ENCODE results near the gene ANKRD44. TPM values are rescaled to one million over a fixed set of nuclear protein-coding genes. Genes with fewer than 3 reads are reported as not detected.
"Not testable (repeated sequence)": the region's sequence is repeated elsewhere in the genome, so short reads cannot be mapped to it uniquely, and the experiment has no call there.

ANKRD44 gene
- total RNA-seq, 1 experiment from 2014 or later, result 7.8 TPM

DNA sequence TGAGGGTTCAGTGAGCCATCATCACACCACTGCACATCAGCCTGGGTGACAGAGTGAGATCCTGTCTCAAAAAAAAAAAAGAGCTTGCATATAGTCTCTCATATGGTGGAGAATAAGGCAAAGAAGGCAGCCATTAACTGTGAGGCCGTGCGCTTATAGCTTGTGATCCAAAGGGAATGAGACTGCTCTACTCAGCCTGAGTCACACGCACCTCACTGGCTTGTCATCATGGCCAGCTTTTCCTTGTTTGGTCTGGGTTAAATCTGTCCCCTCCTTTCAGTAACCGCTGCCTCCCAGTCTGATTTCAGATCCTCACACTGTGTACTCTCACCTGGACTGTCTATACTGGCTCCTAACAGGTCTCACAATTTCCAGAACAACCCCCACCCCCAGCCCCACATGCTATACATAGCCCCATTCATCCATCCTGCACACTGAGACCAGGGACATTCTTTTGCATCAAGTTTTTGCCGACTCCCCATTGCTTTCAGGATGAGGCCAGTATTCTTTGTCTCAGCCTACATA, 35.3 kb upstream of the ANKRD44 start:
- ATAC-seq, result peak; percentile 69
- Histone ChIP-seq H3K4me3 (ENCODE audit: low read depth in 2 of 2, low read length in 2 of 2) (no peak overlapping the region), H3K27me3 (ENCODE audit: control insufficient read depth, insufficient read depth, low read length) (no peaks in the 10 kb centered on the region), H3K27ac (ENCODE audit: low read length) (no peak overlapping the region), H3K4me1 (ENCODE audit: control insufficient read depth, insufficient read depth, low read length) (no peaks in the 10 kb centered on the region), H3K36me3 (ENCODE audit: control insufficient read depth, insufficient read depth, low read length) (no peaks in the 10 kb centered on the region), H3K9me3 (ENCODE audit: control insufficient read depth, insufficient read depth, low read depth, low read length) (no peaks in the 10 kb centered on the region)
- CTCF ChIA-PET, result no interaction called here
- TF ChIP-seq POLR2AphosphoS5 (IDR thresholded peaks at IDR 0.05; ENCODE audit: low read depth, low read length) (no peak), TCF7L2 (IDR thresholded peaks at IDR 0.05; ENCODE audit: low read depth, low read length) (no peak), SIN3A (IDR thresholded peaks at IDR 0.05; ENCODE audit: borderline replicate concordance, insufficient read depth, low read depth, low read length) (no peak)
- TF ChIP-seq, protein P1, sequence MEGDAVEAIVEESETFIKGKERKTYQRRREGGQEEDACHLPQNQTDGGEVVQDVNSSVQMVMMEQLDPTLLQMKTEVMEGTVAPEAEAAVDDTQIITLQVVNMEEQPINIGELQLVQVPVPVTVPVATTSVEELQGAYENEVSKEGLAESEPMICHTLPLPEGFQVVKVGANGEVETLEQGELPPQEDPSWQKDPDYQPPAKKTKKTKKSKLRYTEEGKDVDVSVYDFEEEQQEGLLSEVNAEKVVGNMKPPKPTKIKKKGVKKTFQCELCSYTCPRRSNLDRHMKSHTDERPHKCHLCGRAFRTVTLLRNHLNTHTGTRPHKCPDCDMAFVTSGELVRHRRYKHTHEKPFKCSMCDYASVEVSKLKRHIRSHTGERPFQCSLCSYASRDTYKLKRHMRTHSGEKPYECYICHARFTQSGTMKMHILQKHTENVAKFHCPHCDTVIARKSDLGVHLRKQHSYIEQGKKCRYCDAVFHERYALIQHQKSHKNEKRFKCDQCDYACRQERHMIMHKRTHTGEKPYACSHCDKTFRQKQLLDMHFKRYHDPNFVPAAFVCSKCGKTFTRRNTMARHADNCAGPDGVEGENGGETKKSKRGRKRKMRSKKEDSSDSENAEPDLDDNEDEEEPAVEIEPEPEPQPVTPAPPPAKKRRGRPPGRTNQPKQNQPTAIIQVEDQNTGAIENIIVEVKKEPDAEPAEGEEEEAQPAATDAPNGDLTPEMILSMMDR (IDR thresholded peaks at IDR 0.05), result no peak
- TF ChIP-seq, protein P2, sequence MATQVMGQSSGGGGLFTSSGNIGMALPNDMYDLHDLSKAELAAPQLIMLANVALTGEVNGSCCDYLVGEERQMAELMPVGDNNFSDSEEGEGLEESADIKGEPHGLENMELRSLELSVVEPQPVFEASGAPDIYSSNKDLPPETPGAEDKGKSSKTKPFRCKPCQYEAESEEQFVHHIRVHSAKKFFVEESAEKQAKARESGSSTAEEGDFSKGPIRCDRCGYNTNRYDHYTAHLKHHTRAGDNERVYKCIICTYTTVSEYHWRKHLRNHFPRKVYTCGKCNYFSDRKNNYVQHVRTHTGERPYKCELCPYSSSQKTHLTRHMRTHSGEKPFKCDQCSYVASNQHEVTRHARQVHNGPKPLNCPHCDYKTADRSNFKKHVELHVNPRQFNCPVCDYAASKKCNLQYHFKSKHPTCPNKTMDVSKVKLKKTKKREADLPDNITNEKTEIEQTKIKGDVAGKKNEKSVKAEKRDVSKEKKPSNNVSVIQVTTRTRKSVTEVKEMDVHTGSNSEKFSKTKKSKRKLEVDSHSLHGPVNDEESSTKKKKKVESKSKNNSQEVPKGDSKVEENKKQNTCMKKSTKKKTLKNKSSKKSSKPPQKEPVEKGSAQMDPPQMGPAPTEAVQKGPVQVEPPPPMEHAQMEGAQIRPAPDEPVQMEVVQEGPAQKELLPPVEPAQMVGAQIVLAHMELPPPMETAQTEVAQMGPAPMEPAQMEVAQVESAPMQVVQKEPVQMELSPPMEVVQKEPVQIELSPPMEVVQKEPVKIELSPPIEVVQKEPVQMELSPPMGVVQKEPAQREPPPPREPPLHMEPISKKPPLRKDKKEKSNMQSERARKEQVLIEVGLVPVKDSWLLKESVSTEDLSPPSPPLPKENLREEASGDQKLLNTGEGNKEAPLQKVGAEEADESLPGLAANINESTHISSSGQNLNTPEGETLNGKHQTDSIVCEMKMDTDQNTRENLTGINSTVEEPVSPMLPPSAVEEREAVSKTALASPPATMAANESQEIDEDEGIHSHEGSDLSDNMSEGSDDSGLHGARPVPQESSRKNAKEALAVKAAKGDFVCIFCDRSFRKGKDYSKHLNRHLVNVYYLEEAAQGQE (IDR thresholded peaks at IDR 0.05; ENCODE audit: insufficient read depth in 1 of 2, low read depth in 2 of 2, low read length in 1 of 2), result no peak
- DNase-seq (ENCODE audit: low read depth, low spot score), result peak; percentile 17
- BruUV-seq (replicated peaks), result no TSS peak
- POLR2A ChIA-PET, result no interaction called here
- in situ Hi-C loops (cut with HindIII; ENCODE audit: low pct_unique_long_range_greater_than_20kb, low sequenced_read_pairs) (no loop called here), intact Hi-C loops (cut with micrococcal nuclease; ENCODE audit: unreplicated experiment) (no loop called here)

DNA sequence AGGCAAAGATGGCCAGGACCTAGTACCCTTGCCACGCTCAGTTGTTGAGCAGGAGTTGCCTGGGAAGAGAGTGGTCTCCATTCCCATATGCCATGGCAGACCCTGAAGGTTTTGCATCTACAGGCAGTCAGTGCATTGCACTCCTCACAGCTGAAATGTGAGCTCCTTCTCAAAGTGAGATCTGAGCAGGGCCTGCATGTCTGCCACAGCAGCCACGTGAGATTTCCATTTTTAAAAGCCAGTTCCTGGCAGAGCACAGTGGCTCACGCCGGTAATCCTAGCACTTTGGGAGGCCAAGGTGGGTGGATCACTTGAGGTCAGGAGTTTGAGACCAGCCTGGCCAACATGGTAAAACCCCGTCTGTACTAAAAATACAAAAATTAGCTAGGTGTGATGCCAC, 33.4 kb upstream of the ANKRD44 start:
- POLR2A ChIA-PET, ATAC-seq, CTCF ChIA-PET: not testable (repeated sequence)

DNA sequence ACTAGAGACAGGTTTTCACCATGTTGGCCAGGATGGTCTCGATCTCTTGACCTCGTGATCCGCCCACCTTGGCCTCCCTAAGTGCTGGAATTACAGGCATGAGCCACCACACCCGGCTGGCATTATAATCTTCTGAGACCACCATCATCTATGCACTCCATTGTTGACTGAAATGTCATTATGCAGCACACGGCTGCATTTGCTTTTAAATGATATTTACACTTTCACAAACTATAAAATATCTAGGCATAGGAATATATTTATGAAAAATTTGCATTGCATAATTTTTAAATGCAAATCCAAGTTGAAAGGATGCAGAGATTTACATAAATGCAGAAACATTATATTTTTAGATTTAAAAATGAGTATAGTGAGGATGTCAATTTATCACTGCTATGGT, 30.0 kb upstream of the ANKRD44 start:
- H3K36me3 ChIP-seq (ENCODE audit: control insufficient read depth, insufficient read depth, low read length), result no peaks in the 10 kb centered on the region
- no peak overlapping the region for H3K4me3 ChIP-seq (ENCODE audit: low read depth in 2 of 2, low read length in 2 of 2)
- ATAC-seq (no peak), DNase-seq (ENCODE audit: low read depth, low spot score) (no peak)
- TF ChIP-seq SIN3A (IDR thresholded peaks at IDR 0.05; ENCODE audit: borderline replicate concordance, insufficient read depth, low read depth, low read length) (no peak), TCF7L2 (IDR thresholded peaks at IDR 0.05; ENCODE audit: low read depth, low read length) (no peak), POLR2AphosphoS5 (IDR thresholded peaks at IDR 0.05; ENCODE audit: low read depth, low read length) (no peak)
- TF ChIP-seq, protein P2 (IDR thresholded peaks at IDR 0.05; ENCODE audit: insufficient read depth in 1 of 2, low read depth in 2 of 2, low read length in 1 of 2), result no peak
- TF ChIP-seq, protein P1 (IDR thresholded peaks at IDR 0.05), result no peak
- no peaks in the 10 kb centered on the region for H3K4me1 ChIP-seq (ENCODE audit: control insufficient read depth, insufficient read depth, low read length)
- POLR2A ChIA-PET, result no interaction called here
- H3K27ac ChIP-seq (ENCODE audit: low read length), result no peak overlapping the region
- intact Hi-C loops (cut with micrococcal nuclease; ENCODE audit: unreplicated experiment) (no loop called here), in situ Hi-C loops (cut with HindIII; ENCODE audit: low pct_unique_long_range_greater_than_20kb, low sequenced_read_pairs) (no loop called here)
- CTCF ChIA-PET, result no interaction called here
- H3K9me3 ChIP-seq (ENCODE audit: control insufficient read depth, insufficient read depth, low read depth, low read length), result no peaks in the 10 kb centered on the region
- no peaks in the 10 kb centered on the region for H3K27me3 ChIP-seq (ENCODE audit: control insufficient read depth, insufficient read depth, low read length)
- no TSS peak for BruUV-seq (replicated peaks)

More for the DNA sequence above, 33.4 kb upstream of the ANKRD44 start:
- H3K27me3 ChIP-seq (ENCODE audit: control insufficient read depth, insufficient read depth, low read length); in situ Hi-C loops (cut with HindIII; ENCODE audit: low pct_unique_long_range_greater_than_20kb, low sequenced_read_pairs); H3K9me3 ChIP-seq (ENCODE audit: control insufficient read depth, insufficient read depth, low read depth, low read length); BruUV-seq (replicated peaks); DNase-seq (ENCODE audit: low read depth, low spot score); intact Hi-C loops (cut with micrococcal nuclease; ENCODE audit: unreplicated experiment); H3K4me1 ChIP-seq (ENCODE audit: control insufficient read depth, insufficient read depth, low read length); H3K27ac ChIP-seq (ENCODE audit: low read length); H3K4me3 ChIP-seq (ENCODE audit: low read depth in 2 of 2, low read length in 2 of 2); H3K36me3 ChIP-seq (ENCODE audit: control insufficient read depth, insufficient read depth, low read length): not testable (repeated sequence)
